Hepatic stellate cell (primary cell): ENCODE measurements around the gene NCSTN.
"Not testable (repeated sequence)": the region's sequence is repeated elsewhere in the genome, so short reads cannot be mapped to it uniquely, and the experiment has no call there.

Source experiments
- DNase-seq: peaks from one replicate; pipeline ENCODE4 v3.0.0; 2011; ENCODE audit warnings: low spot score

The NCSTN gene

GRCh38 chr1:160371756-160372155 is 28.6 kb downstream of the NCSTN start:
- DNase-seq, result no peak

- no peak for DNase-seq
These were observed 30.5 kb downstream of the NCSTN start for GRCh38 chr1:160373696-160374095.

- DNase-seq, result no peak
These were observed 31.3 kb downstream of the NCSTN start for GRCh38 chr1:160374306-160375110.

GRCh38 chr1:160375788-160376524 is 32.8 kb downstream of the NCSTN start:
- no peak for DNase-seq

GRCh38 chr1:160376525-160377131 is 33.4 kb downstream of the NCSTN start:
- DNase-seq, result peak; percentile 65

- DNase-seq, result no peak
These were observed 34.5 kb downstream of the NCSTN start for GRCh38 chr1:160377585-160378206.

- not testable (repeated sequence) for DNase-seq
These were observed 41.6 kb downstream of the NCSTN start for GRCh38 chr1:160384812-160385211.

- DNase-seq, result not testable (repeated sequence)
These were observed 45.2 kb downstream of the NCSTN start for GRCh38 chr1:160388406-160388805.

GRCh38 chr1:160394673-160395072 is 51.5 kb downstream of the NCSTN start:
- DNase-seq, result no peak

GRCh38 chr1:160397651-160398050 is 54.5 kb downstream of the NCSTN start:
- DNase-seq, result no peak

GRCh38 chr1:160398823-160399222 is 55.6 kb downstream of the NCSTN start:
- DNase-seq, result no peak

- no peak for DNase-seq
These were observed 56.5 kb downstream of the NCSTN start for GRCh38 chr1:160399544-160400222.

GRCh38 chr1:160400223-160400645 is 57.1 kb downstream of the NCSTN start, which contains the start of gene VANGL2:
Gene VANGL2, plus strand, starts transcription at chr1:160400564. Its CDS starts 15,274 bp downstream, at chr1:160415838.
- no peak for DNase-seq

GRCh38 chr1:160400646-160401486 is 57.7 kb downstream of the NCSTN start:
- no peak for DNase-seq

- no peak for DNase-seq
These were observed 58.3 kb downstream of the NCSTN start for GRCh38 chr1:160401487-160401805.

- no peak for DNase-seq
These were observed 59.0 kb downstream of the NCSTN start for GRCh38 chr1:160402001-160402795.

GRCh38 chr1:160403244-160403643 is 60.1 kb downstream of the NCSTN start:
- DNase-seq, result no peak

- DNase-seq, result no peak
These were observed 60.9 kb downstream of the NCSTN start for GRCh38 chr1:160404094-160404493.

- DNase-seq, result no peak
These were observed 62.2 kb downstream of the NCSTN start for GRCh38 chr1:160405331-160405877.
